GM10847 (cell line): ENCODE results near the gene VDAC1.
A peak's percentile ranks its signal among the peaks of the same experiment; 100 is the strongest.

Experiments
- POLR2A ChIP-seq: IDR thresholded peaks from 2 replicates; pipeline ENCODE4 v1.6.1; 2011; ENCODE audit not compliant: insufficient read length; ENCODE audit errors: extremely low read depth

The VDAC1 gene

DNA sequence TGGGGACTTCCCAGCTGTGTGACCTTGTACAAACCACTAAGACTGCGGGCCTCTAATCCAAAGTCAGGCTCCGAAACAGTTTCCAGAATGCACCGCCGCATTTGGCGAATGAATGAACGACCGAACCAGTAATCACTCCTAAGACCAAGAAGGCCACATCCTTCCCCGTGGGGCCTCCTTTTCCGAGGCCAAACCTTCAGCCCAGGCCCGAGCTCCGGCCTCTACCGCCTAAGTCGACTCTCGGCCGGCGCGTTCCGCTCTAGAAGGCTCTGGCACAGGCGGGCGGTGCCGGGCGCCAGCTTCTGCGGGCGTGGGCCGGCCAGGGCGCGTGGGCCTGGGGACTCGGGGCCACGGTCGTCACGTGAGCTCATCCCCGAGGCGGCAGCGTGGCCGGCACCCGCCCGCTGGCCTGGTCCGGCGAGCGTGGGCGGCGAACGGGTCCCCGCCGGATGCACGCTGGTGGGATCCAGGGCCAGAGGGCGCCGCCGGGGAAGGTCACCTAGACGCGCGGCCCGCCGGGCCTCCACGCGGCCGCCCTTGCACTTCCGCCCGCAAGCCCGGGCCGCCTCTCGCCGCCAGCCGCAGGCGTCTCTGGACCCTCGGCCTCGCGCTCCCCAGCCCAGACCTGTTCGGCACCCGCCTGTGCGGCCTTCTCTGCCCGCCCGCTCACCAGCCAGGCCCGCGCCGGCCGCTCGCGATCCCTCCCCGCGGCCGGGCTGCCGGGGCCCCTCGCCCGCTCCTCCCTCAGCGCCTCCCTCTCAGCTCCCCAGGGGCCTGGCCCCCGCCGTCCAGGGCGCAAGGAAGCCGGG, 754 bp downstream of the VDAC1 start:
- peak; percentile 33 for TF ChIP-seq POLR2A

DNA sequence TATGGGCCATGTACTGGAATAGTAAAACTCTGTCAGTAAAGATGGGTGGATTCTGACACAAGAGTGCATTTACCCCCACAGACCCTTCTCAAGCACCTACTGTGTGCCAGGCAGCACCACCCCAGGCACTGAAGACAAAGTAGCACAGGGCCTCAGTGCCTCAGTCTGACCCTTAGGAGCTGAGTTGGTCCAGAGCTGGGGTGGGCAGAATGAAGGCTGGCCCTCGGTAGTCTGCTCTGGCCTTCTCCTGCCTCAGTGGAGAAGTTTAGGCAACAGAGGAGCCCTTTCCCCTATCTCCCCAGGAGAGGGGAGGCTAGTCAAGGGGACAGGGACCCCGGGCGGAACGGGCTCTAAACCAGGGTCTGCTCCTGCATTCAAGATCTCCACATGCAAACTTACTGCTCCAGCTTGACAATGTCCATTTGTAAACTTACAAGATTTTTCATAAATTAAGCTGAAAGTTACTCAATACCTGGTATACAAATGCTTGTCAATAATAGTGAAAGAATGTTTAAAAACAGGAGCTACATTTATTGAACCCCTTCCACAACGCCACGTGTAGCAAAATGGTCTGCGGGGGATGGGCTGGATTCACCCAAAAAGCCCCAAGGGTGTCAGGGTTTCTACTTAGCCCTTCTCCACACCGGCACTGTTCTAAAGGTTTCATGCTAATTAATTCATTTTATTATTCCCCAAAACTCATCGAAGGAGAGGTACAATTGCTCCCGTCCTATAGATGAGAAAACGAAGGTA, 1.5 kb downstream of the VDAC1 start:
- TF ChIP-seq POLR2A, result no peak

- TF ChIP-seq POLR2A, result no peak
Observed at GRCh38 chr5:134001938-134002731, 2.6 kb downstream of the VDAC1 start.

GRCh38 chr5:134000696-134001453, 3.9 kb downstream of the VDAC1 start:
- no peak for TF ChIP-seq POLR2A

DNA sequence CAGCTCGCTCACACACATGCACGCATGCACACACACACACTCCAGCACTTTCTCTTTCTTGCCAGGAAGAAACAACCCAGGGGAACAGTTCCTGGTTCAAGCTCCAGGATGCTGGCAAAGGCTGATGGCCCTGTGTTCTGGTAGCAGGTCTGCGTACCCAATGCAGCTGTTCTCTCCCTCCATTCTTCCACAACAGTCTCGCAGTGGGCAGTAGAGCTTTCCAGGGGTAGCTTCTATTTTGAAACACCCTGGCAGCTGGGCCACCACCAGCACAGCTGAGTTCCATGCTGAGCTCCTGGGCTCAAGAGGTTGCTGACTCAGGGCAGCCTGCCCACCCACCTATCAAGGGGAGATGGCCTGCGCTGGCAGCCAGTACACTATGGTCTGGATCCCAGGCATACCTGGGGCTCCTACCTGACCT, 4.7 kb downstream of the VDAC1 start:
- TF ChIP-seq POLR2A, result no peak

DNA sequence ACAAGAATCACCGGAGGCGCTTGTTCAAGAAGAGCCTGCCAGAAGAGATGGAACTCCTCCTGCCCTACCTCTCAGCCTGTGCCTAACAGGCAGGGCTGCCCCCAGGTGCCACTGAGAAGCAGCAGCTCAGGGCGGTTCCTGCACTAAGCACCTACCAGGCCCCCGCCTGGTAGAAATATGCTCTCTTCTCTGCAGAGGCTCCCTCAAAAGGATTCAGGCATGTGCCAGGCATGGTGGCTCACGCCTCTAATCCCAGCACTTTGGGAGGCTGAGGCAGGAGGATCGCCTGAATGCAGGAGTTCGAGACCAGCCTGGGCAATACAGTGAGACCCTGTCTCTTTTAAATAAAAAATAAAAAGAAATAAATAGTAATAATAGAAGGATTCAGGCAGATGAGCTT, 6.0 kb downstream of the VDAC1 start:
- TF ChIP-seq POLR2A, result no peak

DNA sequence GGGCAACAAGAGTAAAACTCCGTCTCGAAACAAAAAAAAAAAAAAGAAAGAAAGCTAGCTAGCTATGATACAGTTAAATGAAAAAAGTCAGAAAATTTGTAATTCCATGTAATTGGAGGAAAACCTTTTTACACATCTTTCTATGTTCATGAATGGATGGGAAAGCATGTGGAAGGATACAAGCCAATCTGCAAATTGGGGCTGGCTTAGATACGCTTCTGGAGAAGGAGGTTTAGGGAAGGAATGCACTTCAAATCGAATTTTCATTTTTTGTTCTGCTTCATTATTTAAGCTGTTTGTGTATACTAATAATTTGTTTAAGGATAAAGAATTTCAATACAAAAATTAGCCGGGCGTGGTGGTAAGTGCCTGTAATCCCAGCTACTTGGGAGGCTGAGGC, 6.7 kb downstream of the VDAC1 start:
- TF ChIP-seq POLR2A, result no peak

DNA sequence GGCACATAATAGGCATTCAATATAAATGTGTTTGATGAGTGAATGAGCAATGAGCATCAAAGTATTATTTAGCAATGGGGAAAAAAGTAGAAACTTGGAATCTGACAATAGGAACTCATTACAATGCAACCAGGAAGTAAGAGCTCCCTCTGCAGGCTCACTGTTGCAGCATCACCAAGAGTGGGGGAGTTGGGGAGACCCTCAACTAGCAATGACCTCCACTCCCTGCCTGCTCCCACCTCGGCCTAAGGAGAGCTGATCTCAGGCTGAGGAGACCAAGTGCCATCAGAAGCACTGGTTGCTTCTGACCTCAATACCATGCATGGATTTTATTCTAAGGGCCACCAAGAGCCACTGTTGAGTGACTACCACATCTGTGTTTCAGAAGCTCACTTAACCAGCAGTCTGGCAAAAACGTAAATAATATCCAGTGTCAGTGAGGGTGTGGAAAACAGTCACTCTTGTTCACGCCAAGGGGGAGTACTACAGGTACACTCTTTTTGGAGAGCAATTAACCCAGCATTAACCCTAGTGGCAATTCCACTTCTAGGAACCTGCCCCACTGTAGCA, 8.0 kb downstream of the VDAC1 start:
- TF ChIP-seq POLR2A, result no peak

- TF ChIP-seq POLR2A, result no peak
Observed at GRCh38 chr5:133995883-133996563, 8.8 kb downstream of the VDAC1 start.

GRCh38 chr5:133995341-133995740, 9.4 kb downstream of the VDAC1 start:
- TF ChIP-seq POLR2A, result no peak

GRCh38 chr5:133994990-133995333, 9.8 kb downstream of the VDAC1 start:
- no peak for TF ChIP-seq POLR2A

DNA sequence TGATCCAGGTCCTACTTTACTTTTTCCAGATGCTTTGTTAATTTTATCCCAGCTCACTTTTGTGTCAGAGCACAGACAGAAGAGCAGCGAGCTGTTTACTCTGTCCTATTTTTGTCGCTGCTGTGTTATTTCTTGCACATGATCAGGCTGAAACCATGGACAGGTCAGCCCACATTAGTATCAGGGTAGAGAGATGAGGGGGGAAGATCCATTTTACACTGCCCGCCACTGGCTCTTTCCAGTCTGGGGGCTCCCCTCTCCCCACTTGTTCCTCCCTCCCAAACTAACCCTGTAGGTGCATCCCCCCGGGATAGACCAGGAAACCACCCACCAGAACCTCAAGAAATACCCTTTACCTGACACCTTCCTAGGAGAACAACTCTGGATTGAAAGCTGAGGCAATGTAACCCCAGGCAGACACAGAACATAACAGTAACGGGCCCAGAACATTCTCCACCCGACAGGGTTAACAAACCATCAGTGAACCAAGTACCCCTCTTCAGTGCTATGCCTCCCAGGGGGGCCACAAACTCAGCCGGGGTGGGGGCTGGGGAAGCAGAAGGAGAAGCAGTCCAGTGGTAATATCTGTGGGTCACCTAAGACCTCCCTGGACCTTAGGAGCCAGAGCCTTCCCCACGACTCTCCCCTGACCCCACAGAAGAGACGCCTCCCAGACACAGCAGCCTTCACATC, 10.3 kb downstream of the VDAC1 start:
- no peak for TF ChIP-seq POLR2A

DNA sequence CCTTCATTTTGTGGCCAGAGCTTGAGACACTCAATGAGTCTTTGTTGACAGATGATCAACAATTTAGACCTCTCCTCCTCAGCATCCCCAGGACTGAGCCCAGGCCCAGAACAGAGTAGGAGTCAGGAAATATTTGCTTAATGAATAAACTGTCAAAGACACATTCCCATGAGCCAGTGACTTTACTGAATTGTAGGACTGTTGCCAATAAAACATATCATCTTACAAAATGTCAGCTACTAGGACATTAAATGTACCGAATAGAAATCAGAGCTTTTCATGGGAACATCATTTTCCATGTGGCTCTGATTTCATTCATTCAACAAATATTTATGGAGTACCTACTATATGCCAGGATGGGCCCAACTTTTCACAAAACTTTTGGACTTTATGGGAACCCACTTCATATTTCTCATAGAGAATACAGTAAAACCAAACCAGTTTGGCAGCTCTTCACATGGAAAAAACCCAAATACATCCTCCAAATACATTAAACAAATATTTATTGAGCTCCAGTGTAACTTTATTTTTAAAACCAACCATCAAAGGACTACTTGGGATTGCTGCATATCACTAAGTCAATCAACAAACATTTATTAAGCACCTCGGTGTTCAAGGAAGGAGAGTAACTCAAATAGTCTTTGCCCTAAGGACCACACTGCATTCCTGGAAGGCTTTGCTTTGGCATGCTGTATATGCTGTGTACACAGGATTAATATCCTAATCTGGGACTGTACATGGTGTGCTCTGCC, 11.4 kb downstream of the VDAC1 start:
- no peak for TF ChIP-seq POLR2A
